ENCODE data around the gene DEGS2. TPM values are rescaled to one million over a fixed set of nuclear protein-coding genes. Genes with fewer than 3 reads are reported as not detected.
A peak's percentile ranks its signal among the peaks of the same experiment; 100 is the strongest.
"Not testable (repeated sequence)": the region's sequence is repeated elsewhere in the genome, so short reads cannot be mapped to it uniquely, and the experiment has no call there.

The DEGS2 gene
- 0.02 and 0.27 TPM in 2 replicates for total RNA-seq (2014; rRNA removed; shearing (Covaris generic))

- DNase-seq (ENCODE audit: low spot score): no peak
Measured at GRCh38 chr14:100159094-100159864, at the start of gene DEGS2. Gene DEGS2 (minus strand): TSS chr14:100159645. CDS start chr14:100159587, 58 bp downstream.

GRCh38 chr14:100208136-100208535, 48.7 kb upstream of the DEGS2 start:
- DNase-seq (ENCODE audit: low spot score): not testable (repeated sequence)

- not testable (repeated sequence) for DNase-seq (ENCODE audit: low spot score)
Measured at GRCh38 chr14:100207588-100207987, 48.1 kb upstream of the DEGS2 start.

GRCh38 chr14:100204835-100205167, 45.4 kb upstream of the DEGS2 start:
- DNase-seq (ENCODE audit: low spot score): not testable (repeated sequence)

- peak; percentile 33 for DNase-seq (ENCODE audit: low spot score)
Measured at GRCh38 chr14:100203962-100204834, 44.8 kb upstream of the DEGS2 start.

- DNase-seq (ENCODE audit: low spot score): no peak
Measured at GRCh38 chr14:100203146-100203545, 43.7 kb upstream of the DEGS2 start.

- DNase-seq (ENCODE audit: low spot score): no peak
Measured at GRCh38 chr14:100202712-100203111, 43.3 kb upstream of the DEGS2 start.

- no peak for DNase-seq (ENCODE audit: low spot score)
Measured at GRCh38 chr14:100201701-100202100, 42.3 kb upstream of the DEGS2 start.

GRCh38 chr14:100200311-100200710, 40.9 kb upstream of the DEGS2 start:
- DNase-seq (ENCODE audit: low spot score): no peak

GRCh38 chr14:100199240-100199860, 39.9 kb upstream of the DEGS2 start:
- DNase-seq (ENCODE audit: low spot score): no peak

GRCh38 chr14:100193417-100194357, 34.2 kb upstream of the DEGS2 start:
- DNase-seq (ENCODE audit: low spot score): no peak

- peak; percentile 98 for DNase-seq (ENCODE audit: low spot score)
Measured at GRCh38 chr14:100192672-100193416, 33.4 kb upstream of the DEGS2 start.

- DNase-seq (ENCODE audit: low spot score): no peak
Measured at GRCh38 chr14:100192250-100192671, 32.8 kb upstream of the DEGS2 start.

- DNase-seq (ENCODE audit: low spot score): no peak
Measured at GRCh38 chr14:100191584-100192249, 32.3 kb upstream of the DEGS2 start.

GRCh38 chr14:100190126-100190525, 30.7 kb upstream of the DEGS2 start:
- no peak for DNase-seq (ENCODE audit: low spot score)

- DNase-seq (ENCODE audit: low spot score): no peak
Measured at GRCh38 chr14:100188392-100189030, 29.1 kb upstream of the DEGS2 start.

- no peak for DNase-seq (ENCODE audit: low spot score)
Measured at GRCh38 chr14:100187247-100187833, 27.9 kb upstream of the DEGS2 start.

GRCh38 chr14:100181876-100182551, 22.6 kb upstream of the DEGS2 start:
- not testable (repeated sequence) for DNase-seq (ENCODE audit: low spot score)
